ENCODE measurements around the gene MLLT10. TPM values are rescaled to one million over a fixed set of nuclear protein-coding genes. Genes with fewer than 3 reads are reported as not detected.

The MLLT10 gene
- total RNA-seq, 1 experiment from 2014 or later = 45.2 TPM

GRCh38 chr10:21791276-21791675 lies 257.2 kb downstream of the MLLT10 start:
- peaks cover 0 to 3% of the 10 kb centered on the region in 2 experiments; a peak in 1 of 4 replicates for H3K9me3 ChIP-seq (ENCODE audit: control insufficient read depth in 1 of 2, insufficient read depth in 1 of 2, low read depth in 1 of 2, low read length in 2 of 2)
- TF ChIP-seq RAD21 (IDR thresholded peaks at IDR 0.05; ENCODE audit: low read depth) (no peak), MAX (IDR thresholded peaks at IDR 0.05) (no peak), REST (IDR thresholded peaks at IDR 0.05; ENCODE audit: low read depth) (no peak), CBX3 (IDR thresholded peaks at IDR 0.05; ENCODE audit: low read depth) (no peak), ZNF274 (IDR thresholded peaks at IDR 0.05; ENCODE audit: low read depth, low read length) (no peak), JUND (IDR thresholded peaks at IDR 0.05) (no peak), SRF (IDR thresholded peaks at IDR 0.05; ENCODE audit: low read depth) (no peak), ATF3 (IDR thresholded peaks at IDR 0.05) (no peak), EZH2phosphoT487 (IDR thresholded peaks at IDR 0.05; ENCODE audit: borderline replicate concordance) (no peak), ELF1 (IDR thresholded peaks at IDR 0.05; ENCODE audit: borderline replicate concordance, low read depth) (no peak), EGR1 (IDR thresholded peaks at IDR 0.05; ENCODE audit: low read depth) (no peak), FOSL1 (IDR thresholded peaks at IDR 0.05; ENCODE audit: low read depth) (no peak), ZFX (IDR thresholded peaks at IDR 0.05) (no peak)
- no peak overlapping the region for H3K27ac ChIP-seq (ENCODE audit: low read depth, low read length)
- no peaks in the 10 kb centered on the region for H3K27me3 ChIP-seq (ENCODE audit: insufficient read depth, low read length)
- DNase-seq (ENCODE audit: low read depth, low spot score) (no peak), ATAC-seq (no peak)
- intact Hi-C loops (cut with micrococcal nuclease) = no loop called here
- H4K20me1 ChIP-seq (ENCODE audit: insufficient read depth) = no peaks in the 10 kb centered on the region
- CTCF ChIA-PET = no interaction called here
- no peaks in the 10 kb centered on the region for H3K79me2 ChIP-seq (ENCODE audit: insufficient read depth, low read length)
- no TSS peak for BruUV-seq (replicated peaks)
- H3K4me3 ChIP-seq (replicated peaks in 1 of 2; ENCODE audit: low read depth in 1 of 2, low read length in 2 of 2) = no peak overlapping the region
- H3K9ac ChIP-seq (ENCODE audit: low read length) = no peak overlapping the region
- no peaks in the 10 kb centered on the region for H3K9me2 ChIP-seq (ENCODE audit: insufficient read depth)
- RAD21 ChIA-PET (ENCODE audit: low non-redundant PET in 1 of 2, low total read pairs in 2 of 2, uncharacterized antibody in 2 of 2, unreplicated experiment in 2 of 2) = no interaction called here
- no peak overlapping the region for H3K4me2 ChIP-seq (ENCODE audit: low read length)
- H3K36me3 ChIP-seq (ENCODE audit: control insufficient read depth in 1 of 2, insufficient read depth in 2 of 2, low read length in 2 of 2) = no peaks in the 10 kb centered on the region
- no peak overlapping the region for H2AFZ ChIP-seq (ENCODE audit: low read depth, low read length, poor library complexity, severe bottlenecking)
- POLR2A ChIA-PET = no interaction called here
- no peaks in the 10 kb centered on the region for H3K4me1 ChIP-seq (ENCODE audit: control insufficient read depth in 1 of 2, insufficient read depth in 2 of 2, low read length in 2 of 2)

MicroRNAs within 50 kb of the gene (microRNA counts, 767-probe panel; counts per million panel counts)
- microRNA hsa-miR-1915-3p = not detected

Small RNA genes within 50 kb of the gene (microRNA-seq; reads per million reads assigned to microRNA genes)
- 3.2 reads per million for gene MIR1915 (ENCODE audit: borderline number of aligned reads)

Other genes starting within 250 kb of the MLLT10 start
- gene SKIDA1, start 8.6 kb upstream of the MLLT10 start, total RNA-seq (2021; ENCODE audit: unreplicated experiment) = 0.34 TPM